GM23248 (cell line): ENCODE data around the gene KIF3B. TPM values are rescaled to one million over a fixed set of nuclear protein-coding genes. Genes with fewer than 3 reads are reported as not detected.
"Not testable (repeated sequence)": the region's sequence is repeated elsewhere in the genome, so short reads cannot be mapped to it uniquely, and the experiment has no call there.

Experiments used
- DNase-seq: peaks from one replicate; pipeline ENCODE4 v3.0.0-alpha.2; 2015
- H2AFZ ChIP-seq: fragments of 200-600 bp; sonication (generic); 2 replicates; pipeline ENCODE4 v1.6.1; 2016; ENCODE audit warnings: antibody characterized with exemption
- H3F3A ChIP-seq: fragments of 200-600 bp; sonication (generic); 2 replicates; pipeline ENCODE4 v1.6.1; 2016; ENCODE audit warnings: mild to moderate bottlenecking, antibody characterized with exemption, mixed run types; ENCODE audit not compliant: insufficient read depth
- H3K27ac ChIP-seq: fragments of 200-600 bp; sonication (generic); 2 replicates; pipeline ENCODE4 v1.5.1; 2016; ENCODE audit warnings: mild to moderate bottlenecking
- H3K27me3 ChIP-seq: fragments of 200-600 bp; sonication (generic); replicated peaks from 2 replicates; pipeline ENCODE4 v1.6.1; 2016; ENCODE audit warnings: mild to moderate bottlenecking; ENCODE audit not compliant: insufficient read depth
- H3K36me3 ChIP-seq: fragments of 200-600 bp; sonication (generic); 2 replicates; pipeline ENCODE4 v1.6.1; 2016; ENCODE audit warnings: low read depth, mild to moderate bottlenecking
- H3K4me1 ChIP-seq: fragments of 200-600 bp; sonication (generic); 2 replicates; pipeline ENCODE4 v1.6.1; 2016; ENCODE audit warnings: mild to moderate bottlenecking; ENCODE audit not compliant: insufficient read depth
- H3K4me2 ChIP-seq: fragments of 200-600 bp; sonication (generic); one replicate; pipeline ENCODE4 v1.6.1; 2016; ENCODE audit warnings: mild to moderate bottlenecking; ENCODE audit not compliant: unreplicated experiment
- H3K4me3 ChIP-seq: fragments of 200-600 bp; sonication (generic); 2 replicates; pipeline ENCODE4 v1.5.1; 2016; ENCODE audit warnings: mild to moderate bottlenecking
- H3K79me2 ChIP-seq: fragments of 200-600 bp; sonication (generic); 2 replicates; pipeline ENCODE4 v1.6.1; 2016; ENCODE audit warnings: mild to moderate bottlenecking; ENCODE audit not compliant: insufficient read depth
- H3K9ac ChIP-seq: fragments of 200-600 bp; sonication (generic); 2 replicates; pipeline ENCODE4 v1.6.1; 2016; ENCODE audit warnings: mild to moderate bottlenecking
- H3K9me2 ChIP-seq: fragments of 200-600 bp; sonication (generic); 2 replicates; pipeline ENCODE4 v1.6.1; 2016; ENCODE audit warnings: mixed run types, mild to moderate bottlenecking, moderate library complexity; ENCODE audit not compliant: insufficient read depth
- H3K9me3 ChIP-seq: fragments of 200-600 bp; sonication (generic); one replicate; pipeline ENCODE4 v1.6.1; 2017; ENCODE audit warnings: low read depth
- H4K20me1 ChIP-seq: fragments of 200-600 bp; sonication (generic); 2 replicates; pipeline ENCODE4 v1.6.0; 2016; ENCODE audit not compliant: insufficient read depth
- EZH2 ChIP-seq: fragments of 200-600 bp; sonication (generic); IDR thresholded peaks from 2 replicates; pipeline ENCODE4 v1.6.1; 2018; ENCODE audit warnings: antibody characterized with exemption, mild to moderate bottlenecking; ENCODE audit not compliant: insufficient read depth, poor library complexity, severe bottlenecking
- EZH2phosphoT487 ChIP-seq: fragments of 200-600 bp; sonication (generic); IDR thresholded peaks from 2 replicates; pipeline ENCODE4 v1.6.1; 2018; ENCODE audit warnings: antibody characterized with exemption, moderate library complexity, mild to moderate bottlenecking, low read depth; ENCODE audit not compliant: insufficient read depth
- WGBS, 2 experiments: methylation state at CpG; one replicate each; pipeline ENCODE4 v1.1.6; 2015 to 2017; ENCODE audit warnings: low lambda C conversion rate in 2 of 2, low coverage in 1 of 2; ENCODE audit errors: missing lambda C conversion rate in 2 of 2; 5-methylcytosine and 5-hydroxymethylcytosine counted together
- in situ Hi-C: fragments of 300-500 bp; cut with MboI; formaldehyde crosslinking; loops from 2 replicates; pipeline ENCODE4 v1.15.0; 2020
- polyA plus RNA-seq: library from polyadenylated mRNA; unstranded; fragments of >200 nt; fragmentation: Nextera tagmentation; extraction: Ambion mirVana; gene quantifications from 2 replicates; pipeline ENCODE4 v1.2.1, GENCODE V29; 2016
- total RNA-seq: library from RNA; depleted of rRNA; stranded (reverse); fragments of >200 nt; shearing (Covaris generic); gene quantifications from 2 replicates; pipeline ENCODE4 v1.2.3, GENCODE V29; 2014

Gene KIF3B
- total and polyA plus RNA-seq, 2 experiments from 2014 or later: 8.8 to 28.3 TPM

- in situ Hi-C loops: no loop called here
- H3K4me2 ChIP-seq: no peak overlapping the region
- peaks cover 17% of the 10 kb centered on the region for H3F3A ChIP-seq
- TF ChIP-seq EZH2: no peak
- TF ChIP-seq EZH2phosphoT487: no peak
- WGBS, 2 experiments: 100% methylated on average over 1 of the region's 1 CpG
- H3K9me3 ChIP-seq: no peaks in the 10 kb centered on the region
- no peak overlapping the region for H3K9ac ChIP-seq
- no peaks in the 10 kb centered on the region for H3K9me2 ChIP-seq
- no peaks in the 10 kb centered on the region for H3K79me2 ChIP-seq
- no peak overlapping the region for H3K4me3 ChIP-seq
- H3K36me3 ChIP-seq: peaks cover 19% of the 10 kb centered on the region; the same call in 1 of the 2 replicates
- H4K20me1 ChIP-seq: no peaks in the 10 kb centered on the region
- no peak for DNase-seq
- H3K27ac ChIP-seq: no peak overlapping the region
- H2AFZ ChIP-seq: no peak overlapping the region
- H3K4me1 ChIP-seq: peaks cover 14% of the 10 kb centered on the region
- no peaks in the 10 kb centered on the region for H3K27me3 ChIP-seq
Measured at GRCh38 chr20:32321390-32321789, 43.9 kb downstream of the KIF3B start.

GRCh38 chr20:32322260-32322659 lies 44.8 kb downstream of the KIF3B start:
- 87 to 89% methylated on average over 12 of the region's 12 CpGs for WGBS, 2 experiments

GRCh38 chr20:32323761-32324160 lies 46.3 kb downstream of the KIF3B start:
- H4K20me1 ChIP-seq, H3K9me2 ChIP-seq, H3K9ac ChIP-seq, H3K27ac ChIP-seq, H3K4me2 ChIP-seq, H2AFZ ChIP-seq, H3K36me3 ChIP-seq, H3K79me2 ChIP-seq, H3K9me3 ChIP-seq, in situ Hi-C loops, H3K4me3 ChIP-seq, H3K27me3 ChIP-seq, DNase-seq: not testable (repeated sequence)
- H3K4me1 ChIP-seq: peaks cover 20% of the 10 kb centered on the region
- WGBS, 2 experiments: 93 to 94% methylated on average over 5 of the region's 5 CpGs
- peaks cover 21% of the 10 kb centered on the region for H3F3A ChIP-seq

More at GRCh38 chr20:32322260-32322659, 44.8 kb downstream of the KIF3B start:
- H3K4me3 ChIP-seq, H3K27me3 ChIP-seq, H3K4me2 ChIP-seq, in situ Hi-C loops, H3K9ac ChIP-seq, H2AFZ ChIP-seq, H4K20me1 ChIP-seq, H3K79me2 ChIP-seq, H3K9me3 ChIP-seq, H3K27ac ChIP-seq, H3K9me2 ChIP-seq, DNase-seq: not testable (repeated sequence)
- Histone ChIP-seq H3K36me3 (peaks cover 13% of the 10 kb centered on the region; the same call in 1 of the 2 replicates), H3F3A (peaks cover 21% of the 10 kb centered on the region), H3K4me1 (peaks cover 20% of the 10 kb centered on the region)

- Histone ChIP-seq H3K36me3 (peaks cover 14% of the 10 kb centered on the region; the same call in 1 of the 2 replicates), H3K4me3 (no peak overlapping the region), H3K9me3 (no peaks in the 10 kb centered on the region), H4K20me1 (no peaks in the 10 kb centered on the region), H3K79me2 (no peaks in the 10 kb centered on the region), H2AFZ (no peak overlapping the region), H3K27ac (peak overlapping the region; percentile 25; the same call in 1 of the 2 replicates), H3K9ac (no peak overlapping the region), H3K27me3 (no peaks in the 10 kb centered on the region), H3F3A (peaks cover 25% of the 10 kb centered on the region), H3K4me2 (no peak overlapping the region), H3K9me2 (no peaks in the 10 kb centered on the region), H3K4me1 (peaks cover 20% of the 10 kb centered on the region)
- 52 to 64% methylated on average over 6 of the region's 6 CpGs for WGBS, 2 experiments
- DNase-seq: peak; percentile 73
- in situ Hi-C loops: no loop called here
- no peak for TF ChIP-seq EZH2phosphoT487
Measured at GRCh38 chr20:32325706-32326503, 48.5 kb downstream of the KIF3B start.

GRCh38 chr20:32326504-32326845 lies 49.0 kb downstream of the KIF3B start:
- no peak overlapping the region for H3K4me3 ChIP-seq
- no peak for TF ChIP-seq EZH2phosphoT487
- TF ChIP-seq EZH2: no peak
- H3K4me1 ChIP-seq: peaks cover 20% of the 10 kb centered on the region
- H3F3A ChIP-seq: peaks cover 29% of the 10 kb centered on the region
- in situ Hi-C loops: no loop called here
- no peak overlapping the region for H3K9ac ChIP-seq
- H3K27me3 ChIP-seq: no peaks in the 10 kb centered on the region
- no peaks in the 10 kb centered on the region for H3K9me2 ChIP-seq
- no peaks in the 10 kb centered on the region for H3K9me3 ChIP-seq
- no peak overlapping the region for H3K27ac ChIP-seq
- no peak overlapping the region for H3K4me2 ChIP-seq
- peaks cover 19% of the 10 kb centered on the region; the same call in 1 of the 2 replicates for H3K36me3 ChIP-seq
- no peak overlapping the region for H2AFZ ChIP-seq
- no peak for DNase-seq
- WGBS, 2 experiments: 70 to 80% methylated on average over 1 of the region's 1 CpG
- H3K79me2 ChIP-seq: no peaks in the 10 kb centered on the region
- H4K20me1 ChIP-seq: no peaks in the 10 kb centered on the region
